Loucy (cell line): Measurements from ENCODE around the gene CLEC12A.

Source experiments
- CTCF ChIP-seq: fragments of 200-600 bp; sonication (generic); conservative IDR thresholded peaks from 2 replicates; pipeline ENCODE4 v1.5.1; 2014; ENCODE audit warnings: mild to moderate bottlenecking, antibody characterized with exemption, low read length
- EZH2phosphoT487 ChIP-seq: fragments of 200-600 bp; IDR thresholded peaks from 2 replicates; pipeline ENCODE4 v1.6.1; 2018; ENCODE audit warnings: antibody characterized with exemption, mild to moderate bottlenecking, moderate library complexity, borderline replicate concordance

DNA sequence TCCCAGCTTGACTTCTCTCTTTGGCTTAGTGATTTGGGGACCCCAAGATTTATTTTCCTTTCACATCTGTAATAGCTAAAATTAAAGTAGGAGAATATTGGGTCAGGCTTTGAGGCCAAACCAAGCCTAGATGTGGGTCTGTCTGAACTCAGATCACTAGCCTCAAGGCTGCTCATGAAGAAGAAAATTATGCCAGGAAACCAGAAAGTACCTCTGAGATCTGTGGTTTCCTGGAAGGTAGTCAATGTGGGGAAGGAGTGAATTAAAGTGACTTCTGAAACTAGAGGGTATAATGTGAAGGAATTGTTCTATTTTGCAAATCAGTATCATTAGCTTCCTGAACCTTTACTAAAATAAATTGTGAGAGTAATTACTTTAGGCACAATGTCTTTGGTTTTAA lies 13.4 kb upstream of the CLEC12A start:
- TF ChIP-seq CTCF (no peak), EZH2phosphoT487 (no peak)
